Measurements from ENCODE around the gene CLDN9.

- TF ChIP-seq CTCF (IDR thresholded peaks at IDR 0.05; ENCODE audit: poor library complexity, severe bottlenecking) (no peak), POLR2AphosphoS5 (IDR thresholded peaks at IDR 0.05) (no peak), RAD21 (conservative IDR thresholded peaks at IDR 0.05) (no peak), EZH2 (IDR thresholded peaks at IDR 0.05; ENCODE audit: borderline replicate concordance, insufficient read depth, low read length, poor library complexity, severe bottlenecking) (no peak), EP300 (conservative IDR thresholded peaks at IDR 0.05; ENCODE audit: poor library complexity, severe bottlenecking) (no peak)
Measured at GRCh38 chr16:3032624-3033023, 19.9 kb downstream of the CLDN9 start.

Data from neural cell (in vitro differentiated cells).